PC-9 (cell line): ENCODE results near the gene TNNI3K.

Source experiments
- CTCF ChIP-seq: fragments of 200-600 bp; sonication (generic); conservative IDR thresholded peaks from 2 replicates; pipeline ENCODE4 v1.6.1; 2017; ENCODE audit warnings: mixed run types, antibody characterized with exemption, mild to moderate bottlenecking, moderate library complexity
- EZH2 ChIP-seq: fragments of 200-600 bp; sonication (generic); IDR thresholded peaks from 2 replicates; pipeline ENCODE4 v1.8.0; 2017; ENCODE audit warnings: antibody characterized with exemption, low read depth

GRCh38 chr1:74193908-74194307 lies 41.3 kb upstream of the TNNI3K start:
- TF ChIP-seq CTCF: no peak
- TF ChIP-seq EZH2: no peak
